Measurements from ENCODE around the gene CALCB.

- TF ChIP-seq, protein P1, sequence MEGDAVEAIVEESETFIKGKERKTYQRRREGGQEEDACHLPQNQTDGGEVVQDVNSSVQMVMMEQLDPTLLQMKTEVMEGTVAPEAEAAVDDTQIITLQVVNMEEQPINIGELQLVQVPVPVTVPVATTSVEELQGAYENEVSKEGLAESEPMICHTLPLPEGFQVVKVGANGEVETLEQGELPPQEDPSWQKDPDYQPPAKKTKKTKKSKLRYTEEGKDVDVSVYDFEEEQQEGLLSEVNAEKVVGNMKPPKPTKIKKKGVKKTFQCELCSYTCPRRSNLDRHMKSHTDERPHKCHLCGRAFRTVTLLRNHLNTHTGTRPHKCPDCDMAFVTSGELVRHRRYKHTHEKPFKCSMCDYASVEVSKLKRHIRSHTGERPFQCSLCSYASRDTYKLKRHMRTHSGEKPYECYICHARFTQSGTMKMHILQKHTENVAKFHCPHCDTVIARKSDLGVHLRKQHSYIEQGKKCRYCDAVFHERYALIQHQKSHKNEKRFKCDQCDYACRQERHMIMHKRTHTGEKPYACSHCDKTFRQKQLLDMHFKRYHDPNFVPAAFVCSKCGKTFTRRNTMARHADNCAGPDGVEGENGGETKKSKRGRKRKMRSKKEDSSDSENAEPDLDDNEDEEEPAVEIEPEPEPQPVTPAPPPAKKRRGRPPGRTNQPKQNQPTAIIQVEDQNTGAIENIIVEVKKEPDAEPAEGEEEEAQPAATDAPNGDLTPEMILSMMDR (conservative IDR thresholded peaks at IDR 0.05; ENCODE audit: low read depth, low read length): no peak
- TF ChIP-seq EZH2 (IDR thresholded peaks at IDR 0.05; ENCODE audit: borderline replicate concordance, low read depth, low read length, poor library complexity, severe bottlenecking): no peak
Measured at GRCh38 chr11:15107730-15108515, 34.5 kb downstream of the CALCB start.
